Kidney (tissue), 14 donors: ENCODE measurements around the gene CBFA2T3. TPM values are rescaled to one million over a fixed set of nuclear protein-coding genes. Genes with fewer than 3 reads are reported as not detected.

Experiments used
- DNase-seq, 5 donors: peaks; one replicate each; pipeline ENCODE4 v3.0.0-alpha.2; 2013 to 2020
- FAIRE-seq: peaks from 2 replicates; lab custom pipeline; 2012; peaks lifted over from hg19 to GRCh38; lab: Jason Lieb, UNC
- H3K27ac ChIP-seq, 2 donors: one replicate each; pipeline ENCODE4 v1.7.0; 2013; ENCODE audit warnings: low read depth in 2 of 2, low read length in 2 of 2, inconsistent platforms in 1 of 2
- H3K27me3 ChIP-seq: one replicate; pipeline ENCODE4 v1.7.1; 2013; ENCODE audit warnings: low read length, inconsistent platforms; ENCODE audit not compliant: control insufficient read depth, insufficient read depth
- H3K36me3 ChIP-seq, 3 donors: one replicate each; pipeline versions ENCODE4 v1.7.0 to v1.7.1; 2013; ENCODE audit warnings: low read length in 3 of 3, control low read depth in 1 of 3, inconsistent platforms in 1 of 3; ENCODE audit not compliant: insufficient read depth in 3 of 3, control insufficient read depth in 2 of 3
- H3K4me1 ChIP-seq, 3 donors: one replicate each; pipeline versions ENCODE4 v1.7.0 to v1.7.1; 2013; ENCODE audit warnings: low read length in 3 of 3, inconsistent platforms in 1 of 3, low read depth in 1 of 3; ENCODE audit not compliant: control insufficient read depth in 2 of 3, insufficient read depth in 2 of 3
- H3K4me3 ChIP-seq, 3 donors: one replicate each; pipeline versions ENCODE4 v1.7.0 to v1.8.1; 2013; ENCODE audit warnings: low read length in 3 of 3, control low read depth in 1 of 3, inconsistent platforms in 1 of 3
- H3K9ac ChIP-seq, 3 donors: one replicate each; pipeline versions ENCODE4 v1.7.0 to v1.7.1; 2013; ENCODE audit warnings: low read length in 3 of 3, control low read depth in 1 of 3, inconsistent platforms in 1 of 3
- H3K9me3 ChIP-seq, 3 donors: one replicate each; pipeline versions ENCODE4 v1.7.0 to v1.7.1; 2013; ENCODE audit warnings: low read length in 3 of 3, control low read depth in 1 of 3, inconsistent platforms in 1 of 3; ENCODE audit not compliant: control insufficient read depth in 2 of 3, insufficient read depth in 1 of 3
- intact Hi-C: fragments of 100-400 bp; cut with DNase I; formaldehyde crosslinking; loops from one replicate; pipeline ENCODE4 v1.11.1; 2022
- polyA plus RNA-seq: library from polyadenylated mRNA; stranded (reverse); fragments of 350-450 nt; fragmentation: Illumina TruSeq; extraction: RNeasy Lipid Tissue Mini Kit (QIAGEN cat#74804); gene quantifications from one replicate; pipeline ENCODE4 v1.2.3, GENCODE V29; 2014; ENCODE audit warnings: low read depth, low replicate concordance; ENCODE audit not compliant: insufficient read depth
- total RNA-seq: library from RNA; stranded (reverse); fragmentation: NEBNext Ultra II Directional; extraction: Animal tissue kit (Norgen Biotek cat#: 25700); gene quantifications from one replicate; pipeline ENCODE4 v1.2.1, GENCODE V29; 2021
- TF ChIP-seq, protein P1 (sequence below): IDR thresholded peaks from 3 replicates; pipeline ENCODE4 v1.5.1; 2012; ENCODE audit warnings: mild to moderate bottlenecking, moderate library complexity, borderline replicate concordance; ENCODE audit not compliant: insufficient read depth; ENCODE audit errors: extremely low read depth
- donor health status: control.
- donor health status: control.
- donor health status: control.
- donor health status: control.
- donor health status: control.
- donor health status: DM: yes; HTN: yes; CAD: no.
- donor health status: Normal renal cell carcinoma (clear cell type).

CBFA2T3 gene
- total and polyA plus RNA-seq, 2 donors from 2014 or later, result 0.75 to 8.0 TPM

DNA sequence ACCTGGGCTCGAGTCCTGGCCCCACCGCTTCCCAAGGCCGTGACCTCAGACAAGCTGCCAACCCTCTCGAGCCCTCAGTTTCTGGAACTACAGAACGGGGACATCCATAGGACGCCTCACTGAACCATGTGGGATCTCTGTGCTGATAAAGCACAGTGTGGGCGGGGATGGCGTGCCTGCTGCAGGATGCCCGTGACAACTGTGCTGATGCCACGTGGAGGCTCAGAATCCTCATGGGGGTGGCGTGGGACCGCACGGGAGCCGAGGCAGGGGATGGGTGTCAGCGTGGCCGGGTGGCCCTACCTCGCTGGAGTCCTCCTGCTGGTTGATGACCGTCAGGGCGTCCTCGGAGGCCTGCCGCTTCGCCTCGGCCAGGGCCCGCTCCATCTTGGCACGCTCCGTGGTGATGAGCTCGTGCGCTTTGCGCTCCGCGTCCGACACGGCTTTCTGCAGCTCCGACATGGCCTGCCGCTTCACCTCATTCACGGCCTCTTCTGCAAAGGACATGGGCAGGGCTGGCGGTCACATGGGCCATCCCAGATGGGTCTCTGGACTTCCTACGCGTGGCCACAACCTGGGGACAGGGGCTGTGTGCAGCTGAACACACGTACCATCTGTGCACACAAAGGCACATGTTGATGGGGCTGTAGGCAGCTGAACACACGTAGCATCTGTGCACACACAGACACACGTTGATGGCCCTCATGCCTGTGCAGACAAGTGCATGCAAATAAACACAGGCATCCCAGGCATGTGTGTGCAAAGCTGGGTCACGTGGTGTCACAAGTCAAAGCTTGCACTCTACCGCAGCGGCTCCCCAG lies 97.8 kb downstream of the CBFA2T3 start:
- H3K4me1 ChIP-seq, result peaks cover 0 to 2% (median 0%) of the 10 kb centered on the region in 3 donors
- FAIRE-seq (no peak), DNase-seq (no peak)
- TF ChIP-seq, protein P1, sequence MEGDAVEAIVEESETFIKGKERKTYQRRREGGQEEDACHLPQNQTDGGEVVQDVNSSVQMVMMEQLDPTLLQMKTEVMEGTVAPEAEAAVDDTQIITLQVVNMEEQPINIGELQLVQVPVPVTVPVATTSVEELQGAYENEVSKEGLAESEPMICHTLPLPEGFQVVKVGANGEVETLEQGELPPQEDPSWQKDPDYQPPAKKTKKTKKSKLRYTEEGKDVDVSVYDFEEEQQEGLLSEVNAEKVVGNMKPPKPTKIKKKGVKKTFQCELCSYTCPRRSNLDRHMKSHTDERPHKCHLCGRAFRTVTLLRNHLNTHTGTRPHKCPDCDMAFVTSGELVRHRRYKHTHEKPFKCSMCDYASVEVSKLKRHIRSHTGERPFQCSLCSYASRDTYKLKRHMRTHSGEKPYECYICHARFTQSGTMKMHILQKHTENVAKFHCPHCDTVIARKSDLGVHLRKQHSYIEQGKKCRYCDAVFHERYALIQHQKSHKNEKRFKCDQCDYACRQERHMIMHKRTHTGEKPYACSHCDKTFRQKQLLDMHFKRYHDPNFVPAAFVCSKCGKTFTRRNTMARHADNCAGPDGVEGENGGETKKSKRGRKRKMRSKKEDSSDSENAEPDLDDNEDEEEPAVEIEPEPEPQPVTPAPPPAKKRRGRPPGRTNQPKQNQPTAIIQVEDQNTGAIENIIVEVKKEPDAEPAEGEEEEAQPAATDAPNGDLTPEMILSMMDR, result no peak
- H3K27me3 ChIP-seq, result no peaks in the 10 kb centered on the region
- H3K27ac ChIP-seq, result no peak overlapping the region
- intact Hi-C loops, result no loop called here
- no peak overlapping the region for H3K9ac ChIP-seq
- H3K9me3 ChIP-seq, result no peaks in the 10 kb centered on the region
- no peaks in the 10 kb centered on the region for H3K36me3 ChIP-seq
- H3K4me3 ChIP-seq, result no peak overlapping the region

DNA sequence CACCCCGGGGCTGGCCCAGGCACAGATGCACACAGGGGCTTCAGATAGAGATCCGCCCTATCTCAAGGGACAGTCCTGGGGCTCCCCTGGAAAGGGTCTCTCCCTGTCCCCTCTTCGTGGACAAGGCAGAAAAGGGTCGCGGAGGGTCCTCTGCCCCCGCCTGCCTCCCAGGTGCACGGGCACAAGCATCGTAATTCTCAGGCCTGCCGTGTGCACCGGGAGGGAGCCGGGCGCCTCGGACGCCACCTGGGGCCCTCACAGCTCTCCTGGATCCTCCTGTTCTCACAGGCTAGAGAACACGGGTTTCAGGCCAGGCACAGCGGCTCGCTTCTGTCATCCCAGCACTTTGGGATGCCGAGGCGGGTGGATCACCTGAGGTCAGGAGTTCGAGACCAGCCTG lies 98.7 kb downstream of the CBFA2T3 start:
- Histone ChIP-seq H3K27ac (no peak overlapping the region), H3K9ac (no peak overlapping the region), H3K4me3 (no peak overlapping the region), H3K4me1 (peaks cover 0 to 2% (median 0%) of the 10 kb centered on the region in 3 donors), H3K36me3 (no peaks in the 10 kb centered on the region), H3K27me3 (no peaks in the 10 kb centered on the region), H3K9me3 (no peaks in the 10 kb centered on the region)
- TF ChIP-seq, protein P1, result no peak
- FAIRE-seq, result no peak
- DNase-seq, result no peak
- intact Hi-C loops, result no loop called here

DNA sequence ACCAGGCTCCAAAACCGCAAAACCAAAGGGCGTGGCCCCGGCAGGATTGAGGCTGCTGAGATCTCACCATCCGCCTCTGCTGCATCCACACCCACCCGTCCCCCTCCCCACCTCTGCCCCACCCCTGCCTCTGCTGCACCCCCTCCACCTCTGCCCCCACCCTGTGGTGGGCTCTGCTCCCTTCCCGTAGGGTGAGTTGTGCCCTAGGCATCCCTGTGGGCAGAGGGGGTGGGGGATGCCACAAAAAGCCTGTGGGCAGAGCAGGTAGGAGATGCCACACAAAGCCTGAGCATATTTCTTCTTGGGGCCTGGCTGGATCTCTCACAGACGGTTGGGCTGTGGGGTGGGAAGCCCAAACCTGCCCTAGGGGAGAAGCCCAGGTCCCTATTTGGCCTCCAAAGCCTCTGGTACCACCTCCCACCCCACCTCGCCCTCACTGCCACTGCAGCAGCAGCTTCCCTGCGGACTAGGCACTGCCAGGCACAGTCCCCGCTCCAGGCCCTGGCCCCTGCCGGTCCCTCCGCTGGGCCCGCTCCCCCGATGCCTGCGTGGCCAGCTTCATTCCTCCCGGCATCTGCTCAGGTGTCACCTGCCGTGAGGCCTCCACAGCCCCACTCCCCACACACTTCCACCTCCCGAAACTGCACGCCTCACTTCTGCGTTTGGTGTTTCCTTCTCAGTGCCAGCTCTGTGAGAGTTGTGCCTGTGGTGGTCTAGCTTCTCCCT lies 99.3 kb downstream of the CBFA2T3 start:
- Histone ChIP-seq H3K36me3 (no peaks in the 10 kb centered on the region), H3K27ac (no peak overlapping the region), H3K4me3 (no peak overlapping the region), H3K4me1 (peaks cover 0 to 2% (median 0%) of the 10 kb centered on the region in 3 donors), H3K27me3 (no peaks in the 10 kb centered on the region), H3K9me3 (no peaks in the 10 kb centered on the region), H3K9ac (no peak overlapping the region)
- FAIRE-seq (no peak), DNase-seq (no peak)
- TF ChIP-seq, protein P1, result no peak
- intact Hi-C loops, result no loop called here
